Liver (tissue), 9 donors: ENCODE results near the gene ICA1L. TPM values are rescaled to one million over a fixed set of nuclear protein-coding genes. Genes with fewer than 3 reads are reported as not detected.

Experiments used
- DNase-seq: peaks from one replicate; pipeline ENCODE4 v3.0.0-alpha.2; 2017; ENCODE audit warnings: low spot score
- H3K27ac ChIP-seq, 2 donors: one replicate each; pipeline ENCODE4 v1.7.0; 2013; ENCODE audit warnings: inconsistent platforms in 2 of 2, low read length in 2 of 2, control low read depth in 1 of 2, low read depth in 1 of 2, mild to moderate bottlenecking in 1 of 2
- H3K27me3 ChIP-seq, 4 donors: one replicate each; pipeline versions ENCODE4 v1.6.1 to v1.7.0; 2013; ENCODE audit warnings: low read length in 3 of 4, inconsistent platforms in 1 of 4, mild to moderate bottlenecking in 1 of 4, moderate library complexity in 1 of 4; ENCODE audit not compliant: control insufficient read depth in 4 of 4, insufficient read depth in 4 of 4
- H3K36me3 ChIP-seq, 4 donors: one replicate each; pipeline versions ENCODE4 v1.6.1 to v1.7.0; 2013; ENCODE audit warnings: low read length in 3 of 4, mild to moderate bottlenecking in 3 of 4, low read depth in 1 of 4, moderate library complexity in 1 of 4; ENCODE audit not compliant: control insufficient read depth in 4 of 4, insufficient read depth in 3 of 4
- H3K4me1 ChIP-seq, 4 donors: one replicate each; pipeline versions ENCODE4 v1.6.1 to v1.7.0; 2013; ENCODE audit warnings: low read length in 3 of 4, mild to moderate bottlenecking in 3 of 4, moderate library complexity in 1 of 4; ENCODE audit not compliant: control insufficient read depth in 4 of 4, insufficient read depth in 4 of 4
- H3K4me3 ChIP-seq, 3 donors: one replicate each; pipeline versions ENCODE4 v1.6.1 to v1.7.0; 2013; ENCODE audit warnings: low read length in 3 of 3, control low read depth in 1 of 3, low read depth in 1 of 3, mild to moderate bottlenecking in 1 of 3
- H3K9ac ChIP-seq, 2 donors: one replicate each; pipeline ENCODE4 v1.7.0; 2013; ENCODE audit warnings: low read length in 2 of 2, mild to moderate bottlenecking in 2 of 2, moderate library complexity in 2 of 2, control low read depth in 1 of 2, low read depth in 1 of 2
- H3K9me3 ChIP-seq, 4 donors: one replicate each; pipeline versions ENCODE4 v1.6.1 to v1.7.0; 2013; ENCODE audit warnings: low read length in 3 of 4; ENCODE audit not compliant: control insufficient read depth in 4 of 4
- ATF3 ChIP-seq: IDR thresholded peaks from 2 replicates; pipeline ENCODE4 v1.6.1; 2016; ENCODE audit warnings: antibody characterized with exemption
- EGR1 ChIP-seq, 2 donors: IDR thresholded peaks; 2 replicates each; pipeline ENCODE4 v1.6.1; 2016 to 2018; ENCODE audit warnings: antibody characterized with exemption in 2 of 2, low read depth in 2 of 2
- FOXA1 ChIP-seq: IDR thresholded peaks from 2 replicates; pipeline ENCODE4 v1.6.1; 2016; ENCODE audit warnings: antibody characterized with exemption
- FOXA2 ChIP-seq: IDR thresholded peaks from 2 replicates; pipeline ENCODE4 v1.6.1; 2016; ENCODE audit warnings: antibody characterized with exemption
- HNF4A ChIP-seq, 2 donors: conservative IDR thresholded peaks; 2 replicates each; pipeline ENCODE4 v1.6.1; 2016; ENCODE audit warnings: antibody characterized with exemption in 2 of 2, mild to moderate bottlenecking in 2 of 2
- HNF4G ChIP-seq: IDR thresholded peaks from 2 replicates; pipeline ENCODE4 v1.6.1; 2016; ENCODE audit warnings: antibody characterized with exemption
- JUND ChIP-seq, 2 donors: IDR thresholded peaks; 2 replicates each; pipeline ENCODE4 v1.6.1; 2016; ENCODE audit warnings: antibody characterized with exemption in 2 of 2
- RAD21 ChIP-seq, 2 donors: IDR thresholded peaks; 2 replicates each; pipeline ENCODE4 v1.6.1; 2016; ENCODE audit warnings: antibody characterized with exemption in 2 of 2, mild to moderate bottlenecking in 2 of 2
- RXRA ChIP-seq, 2 donors: IDR thresholded peaks; 2 replicates each; pipeline ENCODE4 v1.6.1; 2017 to 2018; ENCODE audit warnings: antibody characterized with exemption in 2 of 2, mild to moderate bottlenecking in 1 of 2
- SP1 ChIP-seq: IDR thresholded peaks from 2 replicates; pipeline ENCODE4 v1.6.1; 2018; ENCODE audit warnings: antibody characterized with exemption, mild to moderate bottlenecking
- TAF1 ChIP-seq: conservative IDR thresholded peaks from 2 replicates; pipeline ENCODE4 v1.6.1; 2016; ENCODE audit warnings: antibody characterized with exemption, mild to moderate bottlenecking
- WGBS: extraction: QIAGEN DNeasy Blood & Tissue Kit; methylation state at CpG from one replicate; pipeline ENCODE4 v1.1.7; 2013; 5-methylcytosine and 5-hydroxymethylcytosine counted together
- polyA plus RNA-seq, 2 donors: library from polyadenylated mRNA; stranded (reverse) in 1 of 2; unstranded in 1 of 2; fragments of 200-250 nt in 1 of 2; fragments of >200 nt in 1 of 2; fragmentation: Nextera tagmentation in 1 of 2; extraction: Ambion mirVana in 1 of 2; gene quantifications; one replicate each; pipeline versions ENCODE4 v1.2.1 to v1.2.3, GENCODE V29; 2013 to 2015
- total RNA-seq, 2 donors: library from RNA; depleted of rRNA; stranded (reverse); fragments of >200 nt; gene quantifications; one replicate each; pipeline ENCODE4 v1.2.3, GENCODE V29; 2014
- TF ChIP-seq, protein P1 (sequence below): IDR thresholded peaks from 2 replicates; pipeline ENCODE4 v1.6.1; 2016; ENCODE audit warnings: antibody characterized with exemption
- TF ChIP-seq, protein P2 (sequence below): IDR thresholded peaks from 2 replicates; pipeline ENCODE4 v1.6.1; 2016; ENCODE audit warnings: antibody characterized with exemption, mild to moderate bottlenecking
- TF ChIP-seq, protein P3 (sequence below): fragments of 150-350 bp; IDR thresholded peaks from 2 replicates; pipeline ENCODE4 v1.5.1; 2017; ENCODE audit warnings: improper control_type of control experiment, low read depth, low read length; ENCODE audit not compliant: missing input control
- donor health status: healthy.
- donor health status: healthy.
- donor health status: healthy.
- donor health status: healthy.
- donor health status: healthy.

The ICA1L gene
- total and polyA plus RNA-seq, 4 donors, result 0.15 to 1.7 (median 0.79) TPM

- no peak for TF ChIP-seq FOXA2
- TF ChIP-seq ATF3, result no peak
- no peak for TF ChIP-seq HNF4A (conservative IDR thresholded peaks at IDR 0.05)
- no peak for TF ChIP-seq RXRA (IDR thresholded peaks at IDR 0.05)
- no peak for TF ChIP-seq RAD21 (IDR thresholded peaks at IDR 0.05)
- no peak for TF ChIP-seq FOXA1
- TF ChIP-seq SP1, result no peak
- TF ChIP-seq HNF4G, result no peak
- TF ChIP-seq, protein P1, sequence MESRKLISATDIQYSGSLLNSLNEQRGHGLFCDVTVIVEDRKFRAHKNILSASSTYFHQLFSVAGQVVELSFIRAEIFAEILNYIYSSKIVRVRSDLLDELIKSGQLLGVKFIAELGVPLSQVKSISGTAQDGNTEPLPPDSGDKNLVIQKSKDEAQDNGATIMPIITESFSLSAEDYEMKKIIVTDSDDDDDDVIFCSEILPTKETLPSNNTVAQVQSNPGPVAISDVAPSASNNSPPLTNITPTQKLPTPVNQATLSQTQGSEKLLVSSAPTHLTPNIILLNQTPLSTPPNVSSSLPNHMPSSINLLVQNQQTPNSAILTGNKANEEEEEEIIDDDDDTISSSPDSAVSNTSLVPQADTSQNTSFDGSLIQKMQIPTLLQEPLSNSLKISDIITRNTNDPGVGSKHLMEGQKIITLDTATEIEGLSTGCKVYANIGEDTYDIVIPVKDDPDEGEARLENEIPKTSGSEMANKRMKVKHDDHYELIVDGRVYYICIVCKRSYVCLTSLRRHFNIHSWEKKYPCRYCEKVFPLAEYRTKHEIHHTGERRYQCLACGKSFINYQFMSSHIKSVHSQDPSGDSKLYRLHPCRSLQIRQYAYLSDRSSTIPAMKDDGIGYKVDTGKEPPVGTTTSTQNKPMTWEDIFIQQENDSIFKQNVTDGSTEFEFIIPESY, result no peak
- TF ChIP-seq TAF1, result no peak
These were observed 93.3 kb downstream of the ICA1L start (continued) for GRCh38 chr2:202778217-202778616.

DNA sequence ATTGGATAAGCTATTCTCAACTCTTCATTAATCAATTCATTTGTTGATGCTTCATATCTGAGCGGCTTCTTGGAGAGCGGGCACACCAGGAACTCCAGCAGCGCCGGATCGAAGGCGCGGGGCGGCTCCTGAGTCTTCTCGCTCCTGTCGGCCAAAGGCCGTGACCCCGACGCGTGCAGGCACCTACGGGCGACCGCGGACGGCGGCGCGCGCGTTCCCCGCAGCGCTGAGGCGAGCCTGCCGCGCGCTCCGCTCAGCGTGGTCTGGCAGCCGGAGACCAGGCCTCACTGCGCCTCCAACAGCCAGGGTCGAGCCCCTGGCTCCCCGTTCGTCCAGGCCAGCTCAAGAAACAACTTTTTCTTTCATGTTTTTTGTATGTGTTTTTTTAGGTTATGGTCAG lies 97.5 kb downstream of the ICA1L start:
- no peak for TF ChIP-seq SP1
- no peak for TF ChIP-seq ATF3
- TF ChIP-seq JUND (IDR thresholded peaks at IDR 0.05), result no peak
- TF ChIP-seq, protein P2, sequence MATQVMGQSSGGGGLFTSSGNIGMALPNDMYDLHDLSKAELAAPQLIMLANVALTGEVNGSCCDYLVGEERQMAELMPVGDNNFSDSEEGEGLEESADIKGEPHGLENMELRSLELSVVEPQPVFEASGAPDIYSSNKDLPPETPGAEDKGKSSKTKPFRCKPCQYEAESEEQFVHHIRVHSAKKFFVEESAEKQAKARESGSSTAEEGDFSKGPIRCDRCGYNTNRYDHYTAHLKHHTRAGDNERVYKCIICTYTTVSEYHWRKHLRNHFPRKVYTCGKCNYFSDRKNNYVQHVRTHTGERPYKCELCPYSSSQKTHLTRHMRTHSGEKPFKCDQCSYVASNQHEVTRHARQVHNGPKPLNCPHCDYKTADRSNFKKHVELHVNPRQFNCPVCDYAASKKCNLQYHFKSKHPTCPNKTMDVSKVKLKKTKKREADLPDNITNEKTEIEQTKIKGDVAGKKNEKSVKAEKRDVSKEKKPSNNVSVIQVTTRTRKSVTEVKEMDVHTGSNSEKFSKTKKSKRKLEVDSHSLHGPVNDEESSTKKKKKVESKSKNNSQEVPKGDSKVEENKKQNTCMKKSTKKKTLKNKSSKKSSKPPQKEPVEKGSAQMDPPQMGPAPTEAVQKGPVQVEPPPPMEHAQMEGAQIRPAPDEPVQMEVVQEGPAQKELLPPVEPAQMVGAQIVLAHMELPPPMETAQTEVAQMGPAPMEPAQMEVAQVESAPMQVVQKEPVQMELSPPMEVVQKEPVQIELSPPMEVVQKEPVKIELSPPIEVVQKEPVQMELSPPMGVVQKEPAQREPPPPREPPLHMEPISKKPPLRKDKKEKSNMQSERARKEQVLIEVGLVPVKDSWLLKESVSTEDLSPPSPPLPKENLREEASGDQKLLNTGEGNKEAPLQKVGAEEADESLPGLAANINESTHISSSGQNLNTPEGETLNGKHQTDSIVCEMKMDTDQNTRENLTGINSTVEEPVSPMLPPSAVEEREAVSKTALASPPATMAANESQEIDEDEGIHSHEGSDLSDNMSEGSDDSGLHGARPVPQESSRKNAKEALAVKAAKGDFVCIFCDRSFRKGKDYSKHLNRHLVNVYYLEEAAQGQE, result no peak
- TF ChIP-seq TAF1, result no peak
- TF ChIP-seq, protein P3, sequence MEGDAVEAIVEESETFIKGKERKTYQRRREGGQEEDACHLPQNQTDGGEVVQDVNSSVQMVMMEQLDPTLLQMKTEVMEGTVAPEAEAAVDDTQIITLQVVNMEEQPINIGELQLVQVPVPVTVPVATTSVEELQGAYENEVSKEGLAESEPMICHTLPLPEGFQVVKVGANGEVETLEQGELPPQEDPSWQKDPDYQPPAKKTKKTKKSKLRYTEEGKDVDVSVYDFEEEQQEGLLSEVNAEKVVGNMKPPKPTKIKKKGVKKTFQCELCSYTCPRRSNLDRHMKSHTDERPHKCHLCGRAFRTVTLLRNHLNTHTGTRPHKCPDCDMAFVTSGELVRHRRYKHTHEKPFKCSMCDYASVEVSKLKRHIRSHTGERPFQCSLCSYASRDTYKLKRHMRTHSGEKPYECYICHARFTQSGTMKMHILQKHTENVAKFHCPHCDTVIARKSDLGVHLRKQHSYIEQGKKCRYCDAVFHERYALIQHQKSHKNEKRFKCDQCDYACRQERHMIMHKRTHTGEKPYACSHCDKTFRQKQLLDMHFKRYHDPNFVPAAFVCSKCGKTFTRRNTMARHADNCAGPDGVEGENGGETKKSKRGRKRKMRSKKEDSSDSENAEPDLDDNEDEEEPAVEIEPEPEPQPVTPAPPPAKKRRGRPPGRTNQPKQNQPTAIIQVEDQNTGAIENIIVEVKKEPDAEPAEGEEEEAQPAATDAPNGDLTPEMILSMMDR, result no peak
- TF ChIP-seq FOXA1, result no peak
- no peak for TF ChIP-seq EGR1 (IDR thresholded peaks at IDR 0.05; ENCODE audit: low read depth in 2 of 2)
- no peak for TF ChIP-seq RXRA (IDR thresholded peaks at IDR 0.05)
- no peak overlapping the region for H3K27ac ChIP-seq

More for the DNA sequence above, 97.5 kb downstream of the ICA1L start:
- WGBS, result 86% methylated on average over 37 of the region's 37 CpGs
- Histone ChIP-seq H3K27me3 (no peaks in the 10 kb centered on the region), H3K9ac (no peak overlapping the region), H3K36me3 (no peaks in the 10 kb centered on the region), H3K4me3 (peak overlapping the region in 1 of 3 donors; percentile 18), H3K9me3 (no peaks in the 10 kb centered on the region), H3K4me1 (no peaks in the 10 kb centered on the region)
- no peak for DNase-seq
